NOMO-1 treated with dmso at 0.1 percent for 144 hours (cell line): ENCODE measurements around the gene ETV7.
"Not testable (repeated sequence)": the region's sequence is repeated elsewhere in the genome, so short reads cannot be mapped to it uniquely, and the experiment has no call there.

Source experiments
- DNase-seq: peaks from one replicate; lab custom pipeline; 2025; ENCODE audit not compliant: unreplicated experiment; lab: John Stamatoyannopoulos, UW

ETV7 gene

GRCh38 chr6:36387440-36388303, at the start of gene ETV7:
Gene ETV7 (minus strand): TSS chr6:36387669. CDS start chr6:36387541, 128 bp downstream.
- no peak for DNase-seq

GRCh38 chr6:36436466-36436865, 49.0 kb upstream of the ETV7 start:
- no peak for DNase-seq

GRCh38 chr6:36432151-36432671, 44.7 kb upstream of the ETV7 start:
- no peak for DNase-seq

GRCh38 chr6:36431197-36431596, 43.7 kb upstream of the ETV7 start:
- no peak for DNase-seq

- DNase-seq: no peak
Observed at GRCh38 chr6:36430351-36430750, 42.9 kb upstream of the ETV7 start.

GRCh38 chr6:36428911-36429310, 41.4 kb upstream of the ETV7 start:
- no peak for DNase-seq

GRCh38 chr6:36426622-36427021, 39.2 kb upstream of the ETV7 start:
- DNase-seq: no peak

- DNase-seq: peak; percentile 95
Observed at GRCh38 chr6:36423101-36423824, 35.8 kb upstream of the ETV7 start.

GRCh38 chr6:36422714-36423100, 35.2 kb upstream of the ETV7 start:
- DNase-seq: no peak

GRCh38 chr6:36419310-36419709, 31.8 kb upstream of the ETV7 start:
- DNase-seq: peak; percentile 73

- no peak for DNase-seq
Observed at GRCh38 chr6:36418558-36418957, 31.1 kb upstream of the ETV7 start.

- DNase-seq: no peak
Observed at GRCh38 chr6:36414481-36414880, 27.0 kb upstream of the ETV7 start.

GRCh38 chr6:36413489-36414480, 26.3 kb upstream of the ETV7 start:
- DNase-seq: no peak

GRCh38 chr6:36409718-36410117, 22.2 kb upstream of the ETV7 start:
- not testable (repeated sequence) for DNase-seq

GRCh38 chr6:36404164-36404563, 16.7 kb upstream of the ETV7 start:
- no peak for DNase-seq

- no peak for DNase-seq
Observed at GRCh38 chr6:36402481-36402880, 15.0 kb upstream of the ETV7 start.

- DNase-seq: no peak
Observed at GRCh38 chr6:36399970-36400369, 12.5 kb upstream of the ETV7 start.

- DNase-seq: no peak
Observed at GRCh38 chr6:36392621-36393020, 5.2 kb upstream of the ETV7 start.

GRCh38 chr6:36389353-36389752, 1.9 kb upstream of the ETV7 start:
- DNase-seq: no peak

GRCh38 chr6:36386495-36387439, 702 bp downstream of the ETV7 start:
- no peak for DNase-seq
